ENCODE measurements around the gene LPAR1. TPM values are rescaled to one million over a fixed set of nuclear protein-coding genes. Genes with fewer than 3 reads are reported as not detected.

The LPAR1 gene
- total and polyA plus RNA-seq, 2 donors (not counting 1 experiment from before 2014, with no cell fraction given) = 0.06 TPM; not detected in 1

DNA sequence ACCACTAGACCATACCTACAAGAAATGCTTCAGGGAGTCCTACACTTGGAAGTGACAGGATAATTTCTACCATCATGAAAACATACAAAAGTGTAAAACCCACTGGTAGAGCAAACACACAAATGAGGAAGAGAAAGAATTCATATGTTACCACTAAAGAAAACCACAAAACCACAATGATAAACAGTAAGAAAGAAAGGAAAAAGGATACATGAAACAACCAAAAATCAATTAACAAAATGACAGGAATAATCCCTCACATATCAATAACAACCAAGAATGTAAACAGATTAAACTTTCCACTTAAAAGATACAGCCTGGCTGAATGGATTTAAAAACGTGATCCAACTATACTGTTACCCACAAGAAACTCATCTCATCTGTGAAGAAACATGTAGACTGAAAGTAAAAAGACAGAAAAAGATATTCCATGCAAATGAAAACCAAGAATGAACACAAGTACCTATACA lies 83.4 kb downstream of the LPAR1 start:
- H3K27me3 ChIP-seq (replicated peaks in 1 of 4; ENCODE audit: control extremely low read depth in 1 of 4, control insufficient read depth in 3 of 4, insufficient read depth in 4 of 4, low read length in 3 of 4) = no peaks in the 10 kb centered on the region
- no peak overlapping the region for H3K27ac ChIP-seq (ENCODE audit: low read length in 2 of 2)
- intact Hi-C loops (cut with micrococcal nuclease) = no loop called here
- ChIA-PET CTCF (no interaction called here), POLR2A (no interaction called here)
- Mint-ChIP-seq H3K27me3 (no peaks in the 10 kb centered on the region), H3K27ac (no peak overlapping the region), H3K9me3 (ENCODE audit: insufficient read depth) (peaks cover 11% of the 10 kb centered on the region), H3K4me3 (no peak overlapping the region), H3K4me1 (no peaks in the 10 kb centered on the region)
- DNase-seq (no peak), ATAC-seq (ENCODE audit: low read depth) (no peak)
- H3K4me3 ChIP-seq (ENCODE audit: control extremely low read depth in 1 of 5, extremely low read depth in 1 of 5, insufficient read depth in 1 of 5, low read depth in 2 of 5, low read length in 4 of 5) = no peak overlapping the region
- no CpG with 5 or more reads among the region's 1 CpG for WGBS (ENCODE audit: insufficient coverage)
- peaks cover 0 to 7% of the 10 kb centered on the region in 2 donors for H3K4me1 ChIP-seq (ENCODE audit: control insufficient read depth in 2 of 2, insufficient read depth in 2 of 2, low read length in 2 of 2)
- H3K9ac ChIP-seq (ENCODE audit: low read length) = no peak overlapping the region
- no peaks in the 10 kb centered on the region for H4K20me1 ChIP-seq (ENCODE audit: control insufficient read depth, insufficient read depth, low read length, poor library complexity, severe bottlenecking)
- no peaks in the 10 kb centered on the region for H3K36me3 ChIP-seq (replicated peaks in 1 of 2; ENCODE audit: control extremely low read depth in 1 of 2, control insufficient read depth in 1 of 2, extremely low read depth in 1 of 2, insufficient read depth in 2 of 2, low read length in 1 of 2)
- no peak overlapping the region for H2AFZ ChIP-seq (ENCODE audit: insufficient read depth, low read depth, low read length, poor library complexity, severe bottlenecking)
- peaks cover 3 to 15% (median 9%) of the 10 kb centered on the region in 3 donors for H3K9me3 ChIP-seq (ENCODE audit: control extremely low read depth in 1 of 3, control insufficient read depth in 2 of 3, insufficient read depth in 1 of 3, low read length in 2 of 3)
- H3K79me2 ChIP-seq (ENCODE audit: control insufficient read depth, insufficient read depth, low read length) = no peaks in the 10 kb centered on the region
- no peak overlapping the region for H3K4me2 ChIP-seq (replicated peaks; ENCODE audit: low read depth, low read length, poor library complexity, severe bottlenecking)
- TF ChIP-seq EZH2 (IDR thresholded peaks at IDR 0.05; ENCODE audit: borderline replicate concordance, insufficient read depth, low read depth, low read length, poor library complexity, severe bottlenecking) = no peak
- TF ChIP-seq, protein P1, sequence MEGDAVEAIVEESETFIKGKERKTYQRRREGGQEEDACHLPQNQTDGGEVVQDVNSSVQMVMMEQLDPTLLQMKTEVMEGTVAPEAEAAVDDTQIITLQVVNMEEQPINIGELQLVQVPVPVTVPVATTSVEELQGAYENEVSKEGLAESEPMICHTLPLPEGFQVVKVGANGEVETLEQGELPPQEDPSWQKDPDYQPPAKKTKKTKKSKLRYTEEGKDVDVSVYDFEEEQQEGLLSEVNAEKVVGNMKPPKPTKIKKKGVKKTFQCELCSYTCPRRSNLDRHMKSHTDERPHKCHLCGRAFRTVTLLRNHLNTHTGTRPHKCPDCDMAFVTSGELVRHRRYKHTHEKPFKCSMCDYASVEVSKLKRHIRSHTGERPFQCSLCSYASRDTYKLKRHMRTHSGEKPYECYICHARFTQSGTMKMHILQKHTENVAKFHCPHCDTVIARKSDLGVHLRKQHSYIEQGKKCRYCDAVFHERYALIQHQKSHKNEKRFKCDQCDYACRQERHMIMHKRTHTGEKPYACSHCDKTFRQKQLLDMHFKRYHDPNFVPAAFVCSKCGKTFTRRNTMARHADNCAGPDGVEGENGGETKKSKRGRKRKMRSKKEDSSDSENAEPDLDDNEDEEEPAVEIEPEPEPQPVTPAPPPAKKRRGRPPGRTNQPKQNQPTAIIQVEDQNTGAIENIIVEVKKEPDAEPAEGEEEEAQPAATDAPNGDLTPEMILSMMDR (IDR thresholded peaks at IDR 0.05) = no peak

DNA sequence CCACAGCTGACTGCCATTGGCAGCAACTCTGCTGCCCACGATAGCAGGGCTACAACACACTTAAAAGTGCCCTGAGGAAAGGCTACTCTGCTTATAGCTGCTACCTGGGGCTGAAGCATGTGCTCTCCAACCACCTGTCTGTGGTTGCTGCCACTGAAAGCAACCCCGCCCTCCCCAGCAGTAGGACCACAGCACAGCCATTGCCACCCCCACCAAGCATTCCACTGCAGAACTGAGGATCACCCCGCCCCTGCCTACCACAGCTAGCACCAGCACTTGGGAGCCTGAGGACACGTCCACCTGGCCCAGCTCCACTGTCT lies 85.8 kb downstream of the LPAR1 start:
- no peak overlapping the region for H3K4me3 Mint-ChIP-seq
- H3K4me1 ChIP-seq (ENCODE audit: control insufficient read depth in 2 of 2, insufficient read depth in 2 of 2, low read length in 2 of 2) = peaks cover 0 to 7% of the 10 kb centered on the region in 2 donors
- TF ChIP-seq, protein P1 (IDR thresholded peaks at IDR 0.05) = no peak
- TF ChIP-seq EZH2 (IDR thresholded peaks at IDR 0.05; ENCODE audit: borderline replicate concordance, insufficient read depth, low read depth, low read length, poor library complexity, severe bottlenecking) = no peak
- H3K4me2 ChIP-seq (replicated peaks; ENCODE audit: low read depth, low read length, poor library complexity, severe bottlenecking) = no peak overlapping the region
- peaks cover 3 to 15% (median 9%) of the 10 kb centered on the region in 3 donors for H3K9me3 ChIP-seq (ENCODE audit: control extremely low read depth in 1 of 3, control insufficient read depth in 2 of 3, insufficient read depth in 1 of 3, low read length in 2 of 3)
- H4K20me1 ChIP-seq (ENCODE audit: control insufficient read depth, insufficient read depth, low read length, poor library complexity, severe bottlenecking) = no peaks in the 10 kb centered on the region
- no peaks in the 10 kb centered on the region for H3K36me3 ChIP-seq (replicated peaks in 1 of 2; ENCODE audit: control extremely low read depth in 1 of 2, control insufficient read depth in 1 of 2, extremely low read depth in 1 of 2, insufficient read depth in 2 of 2, low read length in 1 of 2)
- ChIA-PET POLR2A (no interaction called here), CTCF (no interaction called here)
- no peak overlapping the region for H3K9ac ChIP-seq (ENCODE audit: low read length)
- no peaks in the 10 kb centered on the region for H3K4me1 Mint-ChIP-seq
- ATAC-seq (ENCODE audit: low read depth) (no peak), DNase-seq (no peak)
- no peak overlapping the region for H3K27ac Mint-ChIP-seq
- H3K27me3 ChIP-seq (replicated peaks in 1 of 4; ENCODE audit: control extremely low read depth in 1 of 4, control insufficient read depth in 3 of 4, insufficient read depth in 4 of 4, low read length in 3 of 4) = no peaks in the 10 kb centered on the region
- H3K27me3 Mint-ChIP-seq = peaks cover 3% of the 10 kb centered on the region
- no peak overlapping the region for H2AFZ ChIP-seq (ENCODE audit: insufficient read depth, low read depth, low read length, poor library complexity, severe bottlenecking)
- 54% methylated on average over 4 of the region's 4 CpGs for WGBS (ENCODE audit: insufficient coverage)
- H3K27ac ChIP-seq (ENCODE audit: low read length in 2 of 2) = no peak overlapping the region
- intact Hi-C loops (cut with micrococcal nuclease) = no loop called here
- no peak overlapping the region for H3K4me3 ChIP-seq (ENCODE audit: control extremely low read depth in 1 of 5, extremely low read depth in 1 of 5, insufficient read depth in 1 of 5, low read depth in 2 of 5, low read length in 4 of 5)
- H3K9me3 Mint-ChIP-seq (ENCODE audit: insufficient read depth) = peaks cover 6% of the 10 kb centered on the region
- no peaks in the 10 kb centered on the region for H3K79me2 ChIP-seq (ENCODE audit: control insufficient read depth, insufficient read depth, low read length)

Measured in B cell (primary cell).